BJ (cell line): Measurements from ENCODE around the gene DYNLT2B. TPM values are rescaled to one million over a fixed set of nuclear protein-coding genes. Genes with fewer than 3 reads are reported as not detected.

Experiments used
- CTCF ChIA-PET: fragments of 350-600 bp; formaldehyde crosslinking; extraction: SDS; loops from one replicate; lab custom pipeline; 2021; ENCODE audit warnings: antibody characterized with exemption, inconsistent platforms; lab: Yijun Ruan, JAX
- POLR2A ChIA-PET: fragments of 300-600 bp; sonication (Branson Sonifier 250); formaldehyde crosslinking; extraction: SDS; loops from one replicate; lab custom pipeline; 2021; ENCODE audit warnings: antibody characterized with exemption; lab: Charles Lee
- DNase-seq: peaks from one replicate; pipeline ENCODE4 v3.0.0-alpha.2; 2011; ENCODE audit warnings: low read depth
- H3K27me3 ChIP-seq: 2 replicates; pipeline ENCODE4 v1.6.0; 2011; ENCODE audit warnings: low read length; ENCODE audit not compliant: control insufficient read depth, insufficient read depth
- H3K36me3 ChIP-seq: 2 replicates; pipeline ENCODE4 v1.5.1; 2011; ENCODE audit warnings: low read length; ENCODE audit not compliant: control insufficient read depth, insufficient read depth
- H3K4me3 ChIP-seq: 2 replicates; pipeline ENCODE4 v1.5.1; 2011; ENCODE audit warnings: low read depth, mild to moderate bottlenecking, control low read depth, low read length
- polyA plus RNA-seq: library from polyadenylated mRNA; depleted of rRNA; stranded (reverse); fragments of >200 nt; gene quantifications from 2 replicates; pipeline ENCODE4 v1.2.3, GENCODE V29; 2011
- TF ChIP-seq, protein P1 (sequence below): IDR thresholded peaks from 2 replicates; pipeline ENCODE4 v1.5.1; 2011; ENCODE audit warnings: low read depth, mild to moderate bottlenecking, control low read depth, inconsistent platforms, low read length, moderate library complexity; ENCODE audit not compliant: insufficient read depth

Gene DYNLT2B
- polyA plus RNA-seq, 1 experiment: 7.6 TPM

GRCh38 chr3:196273655-196274054 lies 44.4 kb downstream of the DYNLT2B start:
- no peak for DNase-seq
- peaks cover 11% of the 10 kb centered on the region for H3K36me3 ChIP-seq
- H3K27me3 ChIP-seq: no peaks in the 10 kb centered on the region
- H3K4me3 ChIP-seq: no peak overlapping the region
- TF ChIP-seq, protein P1, sequence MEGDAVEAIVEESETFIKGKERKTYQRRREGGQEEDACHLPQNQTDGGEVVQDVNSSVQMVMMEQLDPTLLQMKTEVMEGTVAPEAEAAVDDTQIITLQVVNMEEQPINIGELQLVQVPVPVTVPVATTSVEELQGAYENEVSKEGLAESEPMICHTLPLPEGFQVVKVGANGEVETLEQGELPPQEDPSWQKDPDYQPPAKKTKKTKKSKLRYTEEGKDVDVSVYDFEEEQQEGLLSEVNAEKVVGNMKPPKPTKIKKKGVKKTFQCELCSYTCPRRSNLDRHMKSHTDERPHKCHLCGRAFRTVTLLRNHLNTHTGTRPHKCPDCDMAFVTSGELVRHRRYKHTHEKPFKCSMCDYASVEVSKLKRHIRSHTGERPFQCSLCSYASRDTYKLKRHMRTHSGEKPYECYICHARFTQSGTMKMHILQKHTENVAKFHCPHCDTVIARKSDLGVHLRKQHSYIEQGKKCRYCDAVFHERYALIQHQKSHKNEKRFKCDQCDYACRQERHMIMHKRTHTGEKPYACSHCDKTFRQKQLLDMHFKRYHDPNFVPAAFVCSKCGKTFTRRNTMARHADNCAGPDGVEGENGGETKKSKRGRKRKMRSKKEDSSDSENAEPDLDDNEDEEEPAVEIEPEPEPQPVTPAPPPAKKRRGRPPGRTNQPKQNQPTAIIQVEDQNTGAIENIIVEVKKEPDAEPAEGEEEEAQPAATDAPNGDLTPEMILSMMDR: no peak
- POLR2A ChIA-PET: no interaction called here
- CTCF ChIA-PET: interaction anchor here (1.5 kb wide), 1 partner anchor 20 kb away, joined by 6 read pairs; no protein-coding TSS in a partner anchor

DNA sequence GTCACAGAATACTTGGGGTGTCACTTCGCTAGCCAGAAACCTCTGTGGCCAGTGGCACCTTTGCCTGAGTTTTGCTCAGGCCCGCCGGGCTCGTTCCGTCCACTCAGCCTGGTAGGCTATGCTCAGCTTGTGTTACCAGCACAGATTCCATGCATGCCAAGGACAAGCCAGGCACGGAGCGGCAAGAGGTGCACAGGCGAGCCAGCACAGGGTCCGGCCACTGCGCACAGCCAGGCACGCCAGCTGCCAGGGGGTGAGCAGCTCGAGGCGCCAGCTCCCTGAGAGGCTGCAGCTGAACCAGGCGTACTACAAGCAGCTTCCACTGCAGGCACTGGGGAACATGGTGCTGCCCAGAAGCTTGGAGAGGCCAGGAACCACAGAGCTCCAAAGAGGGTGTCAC lies 45.2 kb downstream of the DYNLT2B start:
- no peak overlapping the region for H3K4me3 ChIP-seq
- ChIA-PET POLR2A (no interaction called here), CTCF (interaction anchor here (1.5 kb wide), 1 partner anchor 19 kb away, joined by 6 read pairs; no protein-coding TSS in a partner anchor)
- H3K36me3 ChIP-seq: peaks cover 11% of the 10 kb centered on the region
- DNase-seq: no peak
- H3K27me3 ChIP-seq: no peaks in the 10 kb centered on the region
- TF ChIP-seq, protein P1: no peak

- Histone ChIP-seq H3K4me3 (no peak overlapping the region), H3K36me3 (peaks cover 13% of the 10 kb centered on the region), H3K27me3 (no peaks in the 10 kb centered on the region)
- ChIA-PET POLR2A (no interaction called here), CTCF (no interaction called here)
- DNase-seq: no peak
- TF ChIP-seq, protein P1: no peak
These were observed 47.5 kb downstream of the DYNLT2B start for GRCh38 chr3:196270499-196270898.

DNA sequence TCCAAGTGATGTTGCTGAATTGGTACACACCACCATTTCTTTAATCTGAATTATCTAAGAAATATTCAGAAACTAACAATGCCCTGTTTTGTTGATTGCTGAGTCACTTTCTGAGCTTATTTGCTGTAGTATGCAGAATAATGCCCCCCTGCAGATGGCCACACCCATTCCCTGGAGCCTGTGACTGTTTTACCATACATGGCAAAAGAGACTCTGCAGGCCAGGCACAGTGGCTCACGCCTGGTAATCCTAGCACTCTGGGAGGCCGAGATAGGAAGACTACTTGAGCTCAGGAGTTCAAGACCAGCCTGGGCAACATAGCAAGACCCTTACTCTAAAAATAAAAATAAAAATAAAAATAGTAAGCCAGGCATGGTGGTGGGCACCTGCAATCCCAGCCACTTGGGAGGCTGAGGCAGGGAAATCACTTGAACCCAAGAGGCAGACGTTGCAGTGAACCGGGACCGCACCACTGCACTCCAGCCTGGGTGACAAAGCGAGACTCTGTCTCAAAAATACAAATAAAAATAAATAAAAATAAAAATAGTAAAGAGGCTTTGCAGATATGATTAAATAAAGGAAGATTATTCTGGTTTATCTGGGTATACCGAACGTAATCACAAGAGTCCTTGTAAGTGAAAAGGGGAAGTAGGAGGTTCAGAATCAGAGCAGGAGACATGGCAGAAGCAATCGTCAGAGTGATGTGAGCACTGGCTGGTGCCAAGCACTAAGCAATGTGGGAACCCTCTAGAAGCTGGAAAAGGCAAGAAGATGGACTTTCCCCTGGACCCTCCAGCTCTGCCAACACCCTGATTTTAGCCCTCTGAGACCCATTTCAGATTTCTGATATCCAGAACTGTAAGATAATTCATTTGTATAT lies 49.5 kb downstream of the DYNLT2B start:
- H3K36me3 ChIP-seq: peaks cover 10% of the 10 kb centered on the region
- no peaks in the 10 kb centered on the region for H3K27me3 ChIP-seq
- DNase-seq: no peak
- H3K4me3 ChIP-seq: no peak overlapping the region
- POLR2A ChIA-PET: interaction anchor here (0.8 kb wide), 1 partner anchor 19 kb away, joined by 5 read pairs; the partner anchor contains the start of gene PCYT1A
- CTCF ChIA-PET: interaction anchor here (1.1 kb wide), 1 partner anchor 13 kb away, joined by 4 read pairs; no protein-coding TSS in a partner anchor
- TF ChIP-seq, protein P1: no peak

DNA sequence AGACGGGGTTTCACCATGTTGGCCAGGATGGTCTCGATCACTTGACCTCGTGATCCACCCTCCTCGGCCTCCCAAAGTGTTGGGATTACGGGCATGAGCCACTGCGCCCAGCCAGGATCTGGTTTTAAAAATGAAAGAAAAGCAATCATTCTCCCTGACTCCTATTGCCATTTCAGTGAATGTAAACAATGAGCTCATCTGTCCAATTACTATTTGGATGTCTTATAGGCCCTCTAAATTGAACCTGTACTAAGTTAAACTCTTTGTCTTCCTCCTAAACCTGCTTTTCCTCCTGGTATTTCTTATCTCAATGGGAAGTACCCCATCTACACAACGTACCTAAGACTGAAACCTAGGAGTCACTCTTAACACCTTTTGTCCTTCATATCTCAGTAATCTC lies 54.2 kb downstream of the DYNLT2B start:
- Histone ChIP-seq H3K36me3 (peaks cover 3% of the 10 kb centered on the region), H3K27me3 (no peaks in the 10 kb centered on the region), H3K4me3 (no peak overlapping the region)
- POLR2A ChIA-PET: no interaction called here
- no peak for DNase-seq
- TF ChIP-seq, protein P1: no peak
- CTCF ChIA-PET: interaction anchor here (0.6 to 2.2 kb wide), 3 partner anchors 10 to 259 kb away, joined by 3 to 8 read pairs (median 4); no protein-coding TSS in a partner anchor
